GM12875 (cell line): Measurements from ENCODE around the gene OXT.
"Not testable (repeated sequence)": the region's sequence is repeated elsewhere in the genome, so short reads cannot be mapped to it uniquely, and the experiment has no call there.

ENCODE experiments used
- H3K4me3 ChIP-seq: one replicate; pipeline ENCODE4 v1.5.1; 2011; ENCODE audit warnings: low read depth, low read length, control low read depth
- CTCF ChIP-seq: IDR thresholded peaks from 2 replicates; pipeline ENCODE4 v1.5.1; 2011; ENCODE audit warnings: low read depth, mild to moderate bottlenecking, control low read depth, inconsistent platforms, low read length, moderate library complexity, borderline replicate concordance; ENCODE audit not compliant: insufficient read depth

OXT gene

GRCh38 chr20:3067139-3068014, 4.0 kb upstream of the OXT start:
- H3K4me3 ChIP-seq, result no peak overlapping the region
- TF ChIP-seq CTCF, result no peak

- no peak overlapping the region for H3K4me3 ChIP-seq
These were observed 3.3 kb upstream of the OXT start for GRCh38 chr20:3068075-3068474.

GRCh38 chr20:3068986-3069900, 2.2 kb upstream of the OXT start:
- H3K4me3 ChIP-seq, result no peak overlapping the region
- TF ChIP-seq CTCF, result peak; percentile 44; the same call in 1 of the 2 replicates

More at GRCh38 chr20:3068075-3068474, 3.3 kb upstream of the OXT start:
- no peak for TF ChIP-seq CTCF

GRCh38 chr20:3070725-3071124, 695 bp upstream of the OXT start:
- TF ChIP-seq CTCF, result no peak
- H3K4me3 ChIP-seq, result no peak overlapping the region

GRCh38 chr20:3071266-3071609, 182 bp upstream of the OXT start:
- TF ChIP-seq CTCF, result no peak
- no peak overlapping the region for H3K4me3 ChIP-seq

GRCh38 chr20:3072530-3073250, 1.3 kb downstream of the OXT start:
- TF ChIP-seq CTCF, result no peak
- H3K4me3 ChIP-seq, result no peak overlapping the region

GRCh38 chr20:3073251-3073643, 1.8 kb downstream of the OXT start:
- H3K4me3 ChIP-seq, result not testable (repeated sequence)
